HUDEP-2 (cell line): ENCODE measurements around the gene NAA20.
A peak's percentile ranks its signal among the peaks of the same experiment; 100 is the strongest.

Experiments used
- DNase-seq, 76 experiments: peaks; one replicate each; lab custom pipeline; 2025; ENCODE audit not compliant: unreplicated experiment in 76 of 76; lab: John Stamatoyannopoulos, UW

The NAA20 gene, protein sequence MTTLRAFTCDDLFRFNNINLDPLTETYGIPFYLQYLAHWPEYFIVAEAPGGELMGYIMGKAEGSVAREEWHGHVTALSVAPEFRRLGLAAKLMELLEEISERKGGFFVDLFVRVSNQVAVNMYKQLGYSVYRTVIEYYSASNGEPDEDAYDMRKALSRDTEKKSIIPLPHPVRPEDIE

DNA sequence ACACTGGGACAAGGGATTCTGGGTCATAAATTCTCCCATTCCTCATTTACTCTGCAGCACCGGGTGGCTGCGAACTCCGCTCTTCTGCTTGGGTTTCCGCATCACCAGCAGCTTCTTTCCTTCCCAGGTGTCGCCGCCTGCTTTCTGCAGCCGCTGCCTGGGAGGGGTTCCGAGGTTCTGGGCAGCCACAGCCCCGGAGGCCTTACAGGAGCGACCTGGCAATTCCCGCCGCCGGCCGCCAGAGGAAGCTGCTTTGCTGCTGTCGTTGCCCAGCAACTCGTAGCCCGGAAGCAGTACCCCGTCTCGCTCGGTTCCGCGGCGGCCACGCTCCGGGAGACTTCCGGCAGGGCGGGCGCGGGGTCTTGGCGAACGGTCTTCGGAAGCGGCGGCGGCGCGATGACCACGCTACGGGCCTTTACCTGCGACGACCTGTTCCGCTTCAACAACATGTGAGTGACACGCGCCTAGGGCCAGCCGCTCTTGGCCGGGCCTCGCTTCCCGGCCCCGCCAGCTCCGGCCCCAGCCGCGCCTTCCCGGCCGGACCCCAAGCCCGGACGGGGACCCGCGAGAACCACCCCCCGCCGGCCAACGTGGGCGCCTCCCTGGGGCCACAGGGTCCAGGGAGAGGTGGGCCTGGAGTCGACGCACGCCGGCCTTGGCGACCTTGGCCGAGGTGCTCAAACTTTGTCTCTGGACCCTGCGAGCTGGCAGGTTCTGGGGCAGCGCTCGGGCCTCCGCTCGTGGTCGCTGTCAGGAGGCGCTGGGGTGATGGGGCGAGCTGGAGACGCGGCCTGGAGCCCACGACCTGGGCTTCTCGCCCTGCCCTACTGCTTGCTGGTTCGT lies at the start of gene NAA20:
Gene NAA20, plus strand, starts transcription at position 362 of the 843 bp plus-strand sequence. Its CDS starts 35 bp downstream, at position 397.
- peak in 75 of 76 experiments; percentile 23 to 95 (median 81) for DNase-seq

DNA sequence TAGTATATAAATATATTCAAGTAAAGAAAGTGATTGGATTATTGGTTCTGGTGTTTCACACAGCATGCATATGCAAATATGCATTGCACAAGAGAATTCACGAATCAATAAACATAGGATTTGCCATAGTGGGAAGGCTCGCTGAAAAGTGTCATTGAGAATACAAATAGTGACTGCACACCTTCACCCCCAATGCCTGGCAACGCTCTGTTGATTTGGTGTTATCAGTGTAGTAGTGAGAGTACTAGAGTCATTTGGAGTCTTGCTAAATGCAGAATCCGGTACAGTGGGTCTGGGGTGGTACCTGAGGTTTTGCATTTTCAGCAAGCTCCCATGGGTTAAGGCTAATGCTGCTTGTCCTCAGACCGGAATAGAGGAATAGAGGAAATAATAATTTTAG lies 49.7 kb upstream of the NAA20 start:
- no peak for DNase-seq

- no peak for DNase-seq
Observed at GRCh38 chr20:19968028-19968427, 49.1 kb upstream of the NAA20 start.

- DNase-seq, result no peak
Observed at GRCh38 chr20:19968466-19969073, 48.6 kb upstream of the NAA20 start.

DNA sequence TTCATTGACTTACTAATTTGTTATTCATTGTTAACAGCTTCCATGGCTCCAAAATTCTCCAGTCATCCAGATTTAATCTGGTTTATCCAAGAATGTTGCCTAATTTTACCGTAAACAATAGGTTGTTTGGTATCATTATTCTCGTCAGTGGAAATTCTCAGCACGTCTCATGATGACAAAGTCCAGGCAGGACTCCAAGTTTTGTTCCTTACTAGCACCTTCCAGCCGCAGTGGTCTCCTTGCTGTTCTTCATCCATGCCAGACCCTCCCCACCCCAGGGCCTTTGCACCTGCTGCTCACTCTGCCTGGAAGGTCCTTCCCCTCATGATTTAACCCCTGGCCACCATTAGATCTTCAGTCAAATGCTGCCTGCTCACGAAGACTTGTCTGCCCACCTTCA lies 48.1 kb upstream of the NAA20 start:
- no peak for DNase-seq

GRCh38 chr20:19969507-19970255 lies 47.5 kb upstream of the NAA20 start:
- DNase-seq, result no peak

GRCh38 chr20:19970256-19970765 lies 46.9 kb upstream of the NAA20 start:
- DNase-seq, result no peak

DNA sequence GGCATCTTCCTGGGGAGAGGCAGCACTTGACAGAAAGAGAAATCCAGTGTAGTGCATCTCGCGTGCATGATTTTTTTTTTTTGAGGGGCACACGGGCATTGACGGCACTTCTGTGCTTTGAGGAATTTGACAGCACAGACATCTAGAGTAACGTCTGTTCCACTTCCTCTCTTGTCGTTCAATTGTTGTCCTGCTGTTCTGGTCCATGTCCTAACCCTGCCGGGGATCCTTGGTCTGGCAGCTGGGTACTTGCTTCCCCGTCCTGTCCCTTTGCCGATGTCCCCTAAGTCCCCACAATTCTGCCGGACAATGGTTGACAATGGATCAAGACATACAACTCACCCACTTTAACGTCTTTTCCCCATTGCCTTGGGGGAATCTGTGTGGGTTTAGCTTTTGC lies 46.0 kb upstream of the NAA20 start:
- DNase-seq, result no peak

- DNase-seq, result no peak
Observed at GRCh38 chr20:19973961-19974629, 43.1 kb upstream of the NAA20 start.

GRCh38 chr20:19974630-19975435 lies 42.3 kb upstream of the NAA20 start:
- DNase-seq, result no peak

DNA sequence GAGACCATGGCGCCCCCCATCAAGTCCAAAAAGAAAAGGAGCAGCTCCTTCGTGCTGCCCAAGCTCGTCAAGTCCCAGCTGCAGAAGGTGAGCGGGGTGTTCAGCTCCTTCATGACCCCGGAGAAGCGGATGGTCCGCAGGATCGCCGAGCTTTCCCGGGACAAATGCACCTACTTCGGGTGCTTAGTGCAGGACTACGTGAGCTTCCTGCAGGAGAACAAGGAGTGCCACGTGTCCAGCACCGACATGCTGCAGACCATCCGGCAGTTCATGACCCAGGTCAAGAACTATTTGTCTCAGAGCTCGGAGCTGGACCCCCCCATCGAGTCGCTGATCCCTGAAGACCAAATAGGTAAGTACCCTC lies 41.7 kb upstream of the NAA20 start:
- no peak for DNase-seq

GRCh38 chr20:19975901-19976300 lies 41.3 kb upstream of the NAA20 start:
- no peak for DNase-seq

DNA sequence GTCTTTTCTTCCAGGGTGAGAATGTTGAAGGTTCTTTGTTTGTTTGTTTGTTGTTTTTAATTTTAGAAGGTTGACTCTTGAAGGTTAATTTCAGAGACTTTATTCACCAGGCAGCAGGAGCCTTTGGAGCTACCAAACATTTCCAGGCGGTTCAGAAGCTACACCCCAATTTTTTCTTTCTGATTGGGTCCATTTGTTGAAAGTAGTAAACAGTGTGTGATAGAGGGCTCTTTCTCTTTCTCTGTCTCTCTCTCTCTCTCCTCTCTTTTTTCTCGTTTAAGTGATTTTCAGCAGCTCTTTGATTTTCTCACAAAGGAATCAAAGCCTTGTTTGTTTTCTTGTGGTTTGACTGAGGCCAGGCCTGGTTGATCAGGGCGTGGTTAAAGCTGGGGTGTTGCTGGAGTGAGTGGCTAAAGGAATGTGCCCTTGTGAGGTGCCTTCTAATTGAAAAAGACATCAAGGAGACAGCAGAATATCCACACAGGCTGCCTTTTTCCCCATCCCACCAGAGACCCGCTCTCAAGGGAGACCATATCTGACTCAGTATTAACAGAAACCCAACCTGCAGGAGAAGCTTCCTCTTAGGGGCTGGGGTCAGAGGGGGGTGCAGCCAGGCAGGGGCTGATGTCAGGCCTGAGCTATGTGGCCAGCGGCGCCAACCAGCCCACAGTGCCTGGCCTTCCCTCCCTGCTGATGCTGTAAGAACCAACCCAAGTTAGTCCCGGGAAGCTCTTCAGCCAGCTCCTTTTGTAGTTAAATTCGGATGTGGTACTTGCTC lies 40.4 kb upstream of the NAA20 start:
- DNase-seq, result no peak

- DNase-seq, result no peak
Observed at GRCh38 chr20:19977373-19977770, 39.8 kb upstream of the NAA20 start.

- DNase-seq, result no peak
Observed at GRCh38 chr20:19978511-19979210, 38.5 kb upstream of the NAA20 start.

DNA sequence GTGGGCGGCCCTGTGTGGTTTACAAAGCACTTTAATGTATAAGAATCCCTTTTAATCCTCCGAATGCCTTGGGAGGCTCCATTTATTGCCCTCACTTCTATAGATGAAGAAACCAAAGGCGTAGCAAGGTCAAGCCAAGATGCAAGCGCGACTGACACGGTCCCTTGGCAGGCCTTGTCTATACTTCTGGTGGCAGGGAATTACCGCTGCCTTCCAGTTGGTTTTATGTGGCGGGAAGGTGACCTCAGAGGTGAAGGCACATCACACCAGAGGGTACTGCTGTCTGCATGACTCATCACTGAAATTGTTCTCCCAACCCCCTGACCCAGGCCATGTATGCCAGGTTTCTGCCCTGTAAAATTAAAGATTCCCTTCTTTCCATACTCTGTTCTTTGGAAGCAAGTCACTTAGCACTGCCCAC lies 36.1 kb upstream of the NAA20 start:
- DNase-seq, result no peak

DNA sequence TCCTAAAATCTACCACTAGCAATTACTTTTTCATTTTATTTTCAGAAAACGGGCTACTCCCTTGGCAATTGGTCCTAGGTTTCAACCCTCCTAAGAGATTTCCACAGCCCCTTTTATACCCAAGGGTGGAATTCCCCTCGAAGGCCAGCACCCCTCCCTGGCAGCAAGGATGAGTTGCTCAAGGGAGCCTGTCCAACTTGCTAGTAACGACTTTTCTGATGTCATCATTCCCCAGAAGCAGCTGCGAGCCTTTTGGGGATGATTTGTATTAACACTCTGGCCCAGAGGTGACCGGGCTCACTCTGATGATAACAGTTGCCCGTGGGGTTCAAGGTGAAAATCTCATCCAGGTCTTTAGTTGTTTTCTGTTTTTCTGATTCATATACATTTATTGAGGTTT lies 30.7 kb upstream of the NAA20 start:
- no peak for DNase-seq

- DNase-seq, result no peak
Observed at GRCh38 chr20:19987046-19987445, 30.1 kb upstream of the NAA20 start.
